HEK293 (cell line): Measurements from ENCODE around the gene AFG1L.

ENCODE experiments used
- KLF9 ChIP-seq: fragments of 450-650 bp; formaldehyde crosslinking; IDR thresholded peaks from 2 replicates; pipeline ENCODE4 v1.5.1; 2016; ENCODE audit warnings: missing biosample characterization, missing genetic modification characterization, low read depth
- REPIN1 ChIP-seq: fragments of 450-650 bp; formaldehyde crosslinking; IDR thresholded peaks from 2 replicates; pipeline ENCODE4 v1.5.1; 2017; ENCODE audit warnings: missing biosample characterization, missing genetic modification characterization, low read depth
- SP2 ChIP-seq: fragments of 450-650 bp; formaldehyde crosslinking; IDR thresholded peaks from 2 replicates; pipeline ENCODE4 v1.5.1; 2016; ENCODE audit warnings: missing biosample characterization, missing genetic modification characterization
- TCF7L2 ChIP-seq: IDR thresholded peaks from 2 replicates; pipeline ENCODE4 v1.6.1; 2011; ENCODE audit warnings: low read depth, mild to moderate bottlenecking, inconsistent platforms, low read length, moderate library complexity, borderline replicate concordance
- ZBTB8A ChIP-seq: fragments of 450-650 bp; formaldehyde crosslinking; IDR thresholded peaks from 2 replicates; pipeline ENCODE4 v1.5.1; 2016; ENCODE audit warnings: missing biosample characterization, missing genetic modification characterization
- ZNF211 ChIP-seq: fragments of 450-650 bp; formaldehyde crosslinking; IDR thresholded peaks from 2 replicates; pipeline ENCODE4 v1.5.1; 2016; ENCODE audit warnings: low read depth, missing biosample characterization, missing genetic modification characterization
- ZNF302 ChIP-seq: fragments of 450-650 bp; formaldehyde crosslinking; IDR thresholded peaks from 2 replicates; pipeline ENCODE4 v1.5.1; 2016; ENCODE audit warnings: missing biosample characterization, missing genetic modification characterization, low read depth
- ZNF426 ChIP-seq: fragments of 450-650 bp; formaldehyde crosslinking; IDR thresholded peaks from 2 replicates; pipeline ENCODE4 v1.5.1; 2017; ENCODE audit warnings: missing biosample characterization, missing genetic modification characterization, mild to moderate bottlenecking, inconsistent platforms, moderate library complexity
- ZNF621 ChIP-seq: fragments of 450-650 bp; formaldehyde crosslinking; IDR thresholded peaks from 2 replicates; pipeline ENCODE4 v1.5.1; 2017; ENCODE audit warnings: missing biosample characterization, missing genetic modification characterization
- TF ChIP-seq, protein P1 (sequence below): fragments of 450-650 bp; formaldehyde crosslinking; IDR thresholded peaks from 2 replicates; pipeline ENCODE4 v1.5.1; 2016; ENCODE audit warnings: missing biosample characterization, missing genetic modification characterization
- TF ChIP-seq, protein P2 (sequence below): fragments of 450-650 bp; formaldehyde crosslinking; conservative IDR thresholded peaks from 2 replicates; pipeline ENCODE4 v1.5.1; 2016; ENCODE audit warnings: low read depth, missing biosample characterization, missing genetic modification characterization

DNA sequence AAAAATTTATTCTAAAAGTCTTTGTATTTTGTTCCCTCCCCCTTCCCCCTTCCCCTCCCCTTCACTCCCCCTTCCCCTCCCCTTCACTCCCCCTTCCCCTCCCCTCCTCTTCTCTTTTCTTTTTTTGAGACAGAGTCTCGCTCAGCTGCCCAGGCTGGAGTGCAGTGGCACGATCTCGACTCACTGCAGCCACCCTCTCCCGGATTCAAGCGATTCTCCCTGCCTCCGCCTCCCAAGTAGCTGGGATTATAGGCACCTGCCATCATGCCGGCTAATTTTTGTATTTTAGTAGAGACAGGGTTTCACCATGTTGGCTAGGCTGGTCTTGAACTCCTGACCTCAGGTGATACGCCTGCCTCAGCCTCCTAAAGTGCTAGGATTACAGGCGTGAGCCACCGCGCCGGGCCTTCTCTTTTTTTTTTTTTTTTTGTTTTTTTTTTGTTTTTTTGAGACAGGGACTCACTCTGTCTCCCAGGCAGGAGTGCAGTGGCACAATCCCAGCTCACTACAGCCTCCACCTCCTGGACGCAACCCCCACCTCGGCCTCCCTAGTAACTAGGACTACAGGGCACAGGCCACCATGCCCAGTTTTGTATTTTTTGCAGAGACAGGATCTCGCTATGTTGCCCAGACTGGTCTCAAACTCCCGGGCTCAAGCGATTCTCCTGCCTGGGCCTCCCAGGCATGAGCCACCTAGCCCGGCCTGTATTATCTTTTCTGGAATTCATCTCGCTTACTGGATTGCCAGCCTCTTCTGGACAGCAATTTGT is 1.1 kb upstream of the AFG1L start:
- no peak for TF ChIP-seq ZNF621 (tag by site-specific recombination)
- TF ChIP-seq SP2 (tag by site-specific recombination) = no peak
- TF ChIP-seq TCF7L2 = no peak
- TF ChIP-seq, protein P1, sequence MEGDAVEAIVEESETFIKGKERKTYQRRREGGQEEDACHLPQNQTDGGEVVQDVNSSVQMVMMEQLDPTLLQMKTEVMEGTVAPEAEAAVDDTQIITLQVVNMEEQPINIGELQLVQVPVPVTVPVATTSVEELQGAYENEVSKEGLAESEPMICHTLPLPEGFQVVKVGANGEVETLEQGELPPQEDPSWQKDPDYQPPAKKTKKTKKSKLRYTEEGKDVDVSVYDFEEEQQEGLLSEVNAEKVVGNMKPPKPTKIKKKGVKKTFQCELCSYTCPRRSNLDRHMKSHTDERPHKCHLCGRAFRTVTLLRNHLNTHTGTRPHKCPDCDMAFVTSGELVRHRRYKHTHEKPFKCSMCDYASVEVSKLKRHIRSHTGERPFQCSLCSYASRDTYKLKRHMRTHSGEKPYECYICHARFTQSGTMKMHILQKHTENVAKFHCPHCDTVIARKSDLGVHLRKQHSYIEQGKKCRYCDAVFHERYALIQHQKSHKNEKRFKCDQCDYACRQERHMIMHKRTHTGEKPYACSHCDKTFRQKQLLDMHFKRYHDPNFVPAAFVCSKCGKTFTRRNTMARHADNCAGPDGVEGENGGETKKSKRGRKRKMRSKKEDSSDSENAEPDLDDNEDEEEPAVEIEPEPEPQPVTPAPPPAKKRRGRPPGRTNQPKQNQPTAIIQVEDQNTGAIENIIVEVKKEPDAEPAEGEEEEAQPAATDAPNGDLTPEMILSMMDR (tag by site-specific recombination) = no peak
- TF ChIP-seq ZNF426 (tag by site-specific recombination) = no peak
- TF ChIP-seq KLF9 (tag by site-specific recombination) = no peak
- TF ChIP-seq REPIN1 (tag by site-specific recombination) = no peak
- TF ChIP-seq, protein P2, sequence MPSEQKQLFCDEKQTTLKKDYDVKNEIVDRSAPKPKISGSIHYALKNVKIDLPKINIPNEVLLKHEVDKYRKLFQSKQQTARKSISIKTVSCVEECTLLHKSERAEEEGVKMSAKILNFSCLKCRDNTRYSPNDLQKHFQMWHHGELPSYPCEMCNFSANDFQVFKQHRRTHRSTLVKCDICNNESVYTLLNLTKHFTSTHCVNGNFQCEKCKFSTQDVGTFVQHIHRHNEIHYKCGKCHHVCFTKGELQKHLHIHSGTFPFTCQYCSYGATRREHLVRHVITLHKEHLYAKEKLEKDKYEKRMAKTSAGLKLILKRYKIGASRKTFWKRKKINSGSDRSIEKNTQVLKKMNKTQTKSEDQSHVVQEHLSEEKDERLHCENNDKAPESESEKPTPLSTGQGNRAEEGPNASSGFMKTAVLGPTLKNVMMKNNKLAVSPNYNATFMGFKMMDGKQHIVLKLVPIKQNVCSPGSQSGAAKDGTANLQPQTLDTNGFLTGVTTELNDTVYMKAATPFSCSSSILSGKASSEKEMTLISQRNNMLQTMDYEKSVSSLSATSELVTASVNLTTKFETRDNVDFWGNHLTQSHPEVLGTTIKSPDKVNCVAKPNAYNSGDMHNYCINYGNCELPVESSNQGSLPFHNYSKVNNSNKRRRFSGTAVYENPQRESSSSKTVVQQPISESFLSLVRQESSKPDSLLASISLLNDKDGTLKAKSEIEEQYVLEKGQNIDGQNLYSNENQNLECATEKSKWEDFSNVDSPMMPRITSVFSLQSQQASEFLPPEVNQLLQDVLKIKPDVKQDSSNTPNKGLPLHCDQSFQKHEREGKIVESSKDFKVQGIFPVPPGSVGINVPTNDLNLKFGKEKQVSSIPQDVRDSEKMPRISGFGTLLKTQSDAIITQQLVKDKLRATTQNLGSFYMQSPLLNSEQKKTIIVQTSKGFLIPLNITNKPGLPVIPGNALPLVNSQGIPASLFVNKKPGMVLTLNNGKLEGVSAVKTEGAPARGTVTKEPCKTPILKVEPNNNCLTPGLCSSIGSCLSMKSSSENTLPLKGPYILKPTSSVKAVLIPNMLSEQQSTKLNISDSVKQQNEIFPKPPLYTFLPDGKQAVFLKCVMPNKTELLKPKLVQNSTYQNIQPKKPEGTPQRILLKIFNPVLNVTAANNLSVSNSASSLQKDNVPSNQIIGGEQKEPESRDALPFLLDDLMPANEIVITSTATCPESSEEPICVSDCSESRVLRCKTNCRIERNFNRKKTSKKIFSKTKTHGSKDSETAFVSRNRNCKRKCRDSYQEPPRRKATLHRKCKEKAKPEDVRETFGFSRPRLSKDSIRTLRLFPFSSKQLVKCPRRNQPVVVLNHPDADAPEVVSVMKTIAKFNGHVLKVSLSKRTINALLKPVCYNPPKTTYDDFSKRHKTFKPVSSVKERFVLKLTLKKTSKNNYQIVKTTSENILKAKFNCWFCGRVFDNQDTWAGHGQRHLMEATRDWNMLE (tag by site-specific recombination) = no peak
- no peak for TF ChIP-seq ZNF211 (tag by site-specific recombination)
- TF ChIP-seq ZBTB8A (tag by site-specific recombination) = no peak
- no peak for TF ChIP-seq ZNF302 (tag by site-specific recombination)
